ENCODE measurements around the gene SHC3.
A peak's percentile ranks its signal among the peaks of the same experiment; 100 is the strongest.

- TF ChIP-seq CTCF (IDR thresholded peaks at IDR 0.05; ENCODE audit: extremely low read depth in 1 of 2, insufficient read depth in 1 of 2, low read depth in 1 of 2, low read length in 2 of 2) (no peak), POLR2AphosphoS5 (IDR thresholded peaks at IDR 0.05; ENCODE audit: insufficient read depth, low read depth, low read length) (peak; percentile 63), POLR2A (IDR thresholded peaks at IDR 0.05; ENCODE audit: low read depth, low read length) (peak; percentile 85), EZH2 (IDR thresholded peaks at IDR 0.05; ENCODE audit: borderline replicate concordance, low read depth, low read length, severe bottlenecking) (no peak), GATA2 (IDR thresholded peaks at IDR 0.05; ENCODE audit: insufficient read depth, insufficient read length, low read depth, low read length) (peak; percentile 56), MAX (IDR thresholded peaks at IDR 0.05; ENCODE audit: insufficient read depth, insufficient read length) (no peak), MYC (IDR thresholded peaks at IDR 0.05; ENCODE audit: low read depth, low read length) (no peak), FOS (IDR thresholded peaks at IDR 0.05; ENCODE audit: borderline replicate concordance, insufficient read depth, low read length) (peak; percentile 95), JUN (IDR thresholded peaks at IDR 0.05; ENCODE audit: borderline replicate concordance, insufficient read depth, insufficient read length, low read depth) (peak; percentile 90)
Observed at GRCh38 chr9:89179895-89180734, 1.5 kb upstream of the SHC3 start.
